ENCODE results near the gene NR3C2. TPM values are rescaled to one million over a fixed set of nuclear protein-coding genes. Genes with fewer than 3 reads are reported as not detected.
"Not testable (repeated sequence)": the region's sequence is repeated elsewhere in the genome, so short reads cannot be mapped to it uniquely, and the experiment has no call there.

The NR3C2 gene
- polyA plus RNA-seq, 1 donor = 20.4 TPM

GRCh38 chr4:148211533-148211932 lies 230.7 kb downstream of the NR3C2 start:
- DNase-seq = no peak

GRCh38 chr4:148210661-148211060 lies 231.6 kb downstream of the NR3C2 start:
- DNase-seq = no peak

- no peak for DNase-seq
Observed at GRCh38 chr4:148207068-148207467, 235.1 kb downstream of the NR3C2 start.

GRCh38 chr4:148205476-148205875 lies 236.7 kb downstream of the NR3C2 start:
- no peak for DNase-seq

GRCh38 chr4:148204892-148205291 lies 237.3 kb downstream of the NR3C2 start:
- no peak for DNase-seq

- no peak for DNase-seq
Observed at GRCh38 chr4:148204171-148204570, 238.0 kb downstream of the NR3C2 start.

- peak; percentile 57 for DNase-seq
Observed at GRCh38 chr4:148203056-148203898, 238.9 kb downstream of the NR3C2 start.

GRCh38 chr4:148200960-148201359 lies 241.3 kb downstream of the NR3C2 start:
- DNase-seq = no peak

GRCh38 chr4:148196164-148196563 lies 246.1 kb downstream of the NR3C2 start:
- no peak for DNase-seq

- no peak for DNase-seq
Observed at GRCh38 chr4:148192526-148192925, 249.7 kb downstream of the NR3C2 start.

- DNase-seq = not testable (repeated sequence)
Observed at GRCh38 chr4:148187454-148188222, 254.6 kb downstream of the NR3C2 start.

- DNase-seq = no peak
Observed at GRCh38 chr4:148184922-148185321, 257.3 kb downstream of the NR3C2 start.

- no peak for DNase-seq
Observed at GRCh38 chr4:148182230-148182911, 259.8 kb downstream of the NR3C2 start.

GRCh38 chr4:148173397-148174017 lies 268.7 kb downstream of the NR3C2 start:
- DNase-seq = no peak

- no peak for DNase-seq
Observed at GRCh38 chr4:148171596-148171995, 270.6 kb downstream of the NR3C2 start.

GRCh38 chr4:148170408-148171365 lies 271.5 kb downstream of the NR3C2 start:
- DNase-seq = no peak

GRCh38 chr4:148166132-148166591 lies 276.1 kb downstream of the NR3C2 start:
- peak; percentile 29 for DNase-seq

- no peak for DNase-seq
Observed at GRCh38 chr4:148164557-148164956, 277.7 kb downstream of the NR3C2 start.

GRCh38 chr4:148162991-148163390 lies 279.2 kb downstream of the NR3C2 start:
- no peak for DNase-seq

GRCh38 chr4:148162519-148162918 lies 279.7 kb downstream of the NR3C2 start:
- no peak for DNase-seq

GRCh38 chr4:148161601-148162000 lies 280.6 kb downstream of the NR3C2 start:
- no peak for DNase-seq

Measured in hindlimb muscle (tissue), 1 donor.